Type B pancreatic cell (in vitro differentiated cells): Measurements from ENCODE around the gene XIRP2. TPM values are rescaled to one million over a fixed set of nuclear protein-coding genes. Genes with fewer than 3 reads are reported as not detected.
"Not testable (repeated sequence)": the region's sequence is repeated elsewhere in the genome, so short reads cannot be mapped to it uniquely, and the experiment has no call there.

Experiments used
- DNase-seq: peaks from one replicate; pipeline ENCODE4 v3.0.0; 2021; ENCODE audit warnings: mixed read lengths; ENCODE audit not compliant: unreplicated experiment; ENCODE audit errors: extremely low spot score
- H3K27ac Mint-ChIP-seq: 2 replicates; pipeline ENCODE4 v1.8.0; 2021; ENCODE audit warnings: mild to moderate bottlenecking, mixed read lengths
- H3K27me3 Mint-ChIP-seq: 2 replicates; pipeline ENCODE4 v1.8.0; 2021; ENCODE audit warnings: mixed read lengths
- H3K36me3 Mint-ChIP-seq: 2 replicates; pipeline ENCODE4 v1.8.0; 2021; ENCODE audit warnings: mixed read lengths
- H3K4me1 Mint-ChIP-seq: one replicate; pipeline ENCODE4 v1.8.0; 2021; ENCODE audit warnings: mixed read lengths; ENCODE audit not compliant: unreplicated experiment
- H3K4me3 Mint-ChIP-seq: 2 replicates; pipeline ENCODE4 v1.8.0; 2021; ENCODE audit warnings: mild to moderate bottlenecking, mixed read lengths
- H3K9me3 Mint-ChIP-seq: 2 replicates; pipeline ENCODE4 v1.8.0; 2021; ENCODE audit warnings: mixed read lengths
- total RNA-seq: library from RNA; stranded (reverse); gene quantifications from 2 replicates; pipeline ENCODE4 v1.2.1, GENCODE V29; 2021; ENCODE audit warnings: low replicate concordance
- TF ChIP-seq, protein P1 (sequence below): fragments of 200-600 bp; sonication (generic); conservative IDR thresholded peaks from 2 replicates; pipeline ENCODE4 v1.5.0; 2021; ENCODE audit warnings: antibody characterized with exemption, mild to moderate bottlenecking

Gene XIRP2
- total RNA-seq, 1 donor from 2014 or later: 0.19 TPM

- Mint-ChIP-seq H3K36me3 (no peaks in the 10 kb centered on the region), H3K9me3 (no peaks in the 10 kb centered on the region), H3K27ac (no peak overlapping the region), H3K4me3 (no peak overlapping the region), H3K27me3 (no peaks in the 10 kb centered on the region), H3K4me1 (no peaks in the 10 kb centered on the region)
- no peak for DNase-seq
- TF ChIP-seq, protein P1, sequence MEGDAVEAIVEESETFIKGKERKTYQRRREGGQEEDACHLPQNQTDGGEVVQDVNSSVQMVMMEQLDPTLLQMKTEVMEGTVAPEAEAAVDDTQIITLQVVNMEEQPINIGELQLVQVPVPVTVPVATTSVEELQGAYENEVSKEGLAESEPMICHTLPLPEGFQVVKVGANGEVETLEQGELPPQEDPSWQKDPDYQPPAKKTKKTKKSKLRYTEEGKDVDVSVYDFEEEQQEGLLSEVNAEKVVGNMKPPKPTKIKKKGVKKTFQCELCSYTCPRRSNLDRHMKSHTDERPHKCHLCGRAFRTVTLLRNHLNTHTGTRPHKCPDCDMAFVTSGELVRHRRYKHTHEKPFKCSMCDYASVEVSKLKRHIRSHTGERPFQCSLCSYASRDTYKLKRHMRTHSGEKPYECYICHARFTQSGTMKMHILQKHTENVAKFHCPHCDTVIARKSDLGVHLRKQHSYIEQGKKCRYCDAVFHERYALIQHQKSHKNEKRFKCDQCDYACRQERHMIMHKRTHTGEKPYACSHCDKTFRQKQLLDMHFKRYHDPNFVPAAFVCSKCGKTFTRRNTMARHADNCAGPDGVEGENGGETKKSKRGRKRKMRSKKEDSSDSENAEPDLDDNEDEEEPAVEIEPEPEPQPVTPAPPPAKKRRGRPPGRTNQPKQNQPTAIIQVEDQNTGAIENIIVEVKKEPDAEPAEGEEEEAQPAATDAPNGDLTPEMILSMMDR: no peak
Observed at GRCh38 chr2:167013227-167013626, 124.9 kb downstream of the XIRP2 start.

GRCh38 chr2:167015806-167016205 lies 127.5 kb downstream of the XIRP2 start:
- Mint-ChIP-seq H3K9me3 (no peaks in the 10 kb centered on the region), H3K27ac (no peak overlapping the region), H3K27me3 (no peaks in the 10 kb centered on the region), H3K36me3 (no peaks in the 10 kb centered on the region), H3K4me1 (peaks cover 6% of the 10 kb centered on the region), H3K4me3 (no peak overlapping the region)
- TF ChIP-seq, protein P1: no peak
- DNase-seq: no peak

DNA sequence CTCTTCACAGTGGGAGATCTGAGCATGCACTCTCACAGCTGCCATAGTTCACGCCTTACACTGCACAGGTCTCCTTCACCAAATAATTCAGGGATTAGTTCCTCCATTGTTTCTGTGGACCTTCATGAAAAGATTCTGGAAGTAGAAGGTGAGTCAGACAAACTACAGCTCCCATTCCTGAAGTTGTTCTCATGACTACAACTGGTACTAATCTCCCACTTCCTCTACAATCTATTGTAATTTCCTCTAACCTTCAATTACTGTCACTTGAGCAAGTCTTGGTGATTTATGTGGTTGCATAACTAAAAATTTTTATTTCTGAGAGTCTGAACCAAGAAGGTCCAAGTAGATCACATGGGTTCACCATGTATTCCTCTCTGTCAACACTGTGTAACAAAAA lies 128.7 kb downstream of the XIRP2 start:
- Mint-ChIP-seq H3K4me3 (no peak overlapping the region), H3K36me3 (no peaks in the 10 kb centered on the region), H3K27ac (no peak overlapping the region), H3K9me3 (no peaks in the 10 kb centered on the region), H3K4me1 (peaks cover 6% of the 10 kb centered on the region), H3K27me3 (no peaks in the 10 kb centered on the region)
- TF ChIP-seq, protein P1: no peak
- no peak for DNase-seq

DNA sequence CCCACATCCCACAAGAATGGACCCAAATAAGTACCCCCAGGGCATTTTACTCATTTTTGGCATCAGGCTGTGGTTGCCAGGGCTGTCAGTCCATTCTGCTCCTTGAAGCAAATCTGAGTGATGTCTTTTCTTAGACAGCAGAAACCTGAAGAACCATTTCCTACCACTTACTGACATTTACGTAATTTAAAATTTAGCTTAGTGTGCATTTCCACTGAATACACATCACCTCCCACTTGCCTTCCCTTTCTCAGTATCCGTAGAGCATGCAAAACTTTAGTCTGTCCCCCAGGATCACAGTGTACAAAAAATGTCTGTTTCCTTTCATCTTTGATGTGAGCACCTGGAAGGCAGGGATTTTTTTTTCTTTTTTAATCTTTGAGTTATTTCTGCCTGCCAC lies 130.3 kb downstream of the XIRP2 start:
- TF ChIP-seq, protein P1: no peak
- Mint-ChIP-seq H3K9me3 (no peaks in the 10 kb centered on the region), H3K36me3 (no peaks in the 10 kb centered on the region), H3K4me3 (no peak overlapping the region), H3K27me3 (no peaks in the 10 kb centered on the region), H3K27ac (no peak overlapping the region), H3K4me1 (peaks cover 6% of the 10 kb centered on the region)
- no peak for DNase-seq

DNA sequence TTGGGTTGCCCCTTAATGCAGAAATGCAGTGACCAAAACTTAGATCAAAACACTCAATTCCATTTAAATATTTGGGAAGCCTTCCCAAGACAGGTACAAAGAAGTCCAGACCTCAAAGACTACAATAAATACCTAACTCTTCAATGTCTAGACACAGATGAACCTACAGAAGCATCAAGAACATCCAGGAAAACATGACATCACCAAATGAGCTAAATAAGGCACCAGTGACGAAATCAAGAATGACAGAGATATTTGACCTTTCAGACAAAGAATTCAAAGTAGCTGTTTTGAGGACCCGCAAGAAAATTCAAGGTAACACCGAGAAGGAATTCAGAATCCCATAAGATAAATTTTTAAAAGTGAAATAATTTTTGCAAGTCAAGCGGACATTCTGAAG lies 140.2 kb downstream of the XIRP2 start:
- H3K36me3 Mint-ChIP-seq: no peaks in the 10 kb centered on the region
- no peaks in the 10 kb centered on the region for H3K4me1 Mint-ChIP-seq
- no peaks in the 10 kb centered on the region for H3K27me3 Mint-ChIP-seq
- no peak for DNase-seq
- no peak overlapping the region for H3K27ac Mint-ChIP-seq
- H3K9me3 Mint-ChIP-seq: no peaks in the 10 kb centered on the region
- TF ChIP-seq, protein P1: no peak
- H3K4me3 Mint-ChIP-seq: no peak overlapping the region

DNA sequence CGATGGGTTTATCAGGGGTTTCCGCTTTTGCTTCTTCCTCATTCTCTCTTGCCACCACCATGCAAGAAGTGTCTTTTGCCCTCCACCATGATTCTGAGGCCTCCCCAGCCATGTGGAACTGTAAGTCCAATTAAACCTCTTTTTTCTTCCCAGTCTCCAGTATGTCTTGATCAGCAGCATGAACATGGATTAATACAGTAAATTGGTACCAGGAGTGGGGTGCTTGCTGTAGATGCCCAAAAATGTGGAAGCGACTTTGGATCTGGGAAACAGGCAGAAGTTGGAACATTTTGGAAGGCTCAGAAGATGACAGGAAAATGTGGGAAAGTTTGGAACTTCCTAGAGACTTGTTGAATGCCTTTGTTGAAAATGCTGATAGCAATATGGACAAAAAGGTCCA lies 146.7 kb downstream of the XIRP2 start:
- not testable (repeated sequence) for H3K27ac Mint-ChIP-seq, H3K4me3 Mint-ChIP-seq, H3K27me3 Mint-ChIP-seq, H3K9me3 Mint-ChIP-seq, H3K4me1 Mint-ChIP-seq, H3K36me3 Mint-ChIP-seq, DNase-seq
